SK-N-MC (cell line): ENCODE data around the gene PDZK1.

Experiments used
- EZH2 ChIP-seq: fragments of 200-600 bp; sonication (generic); IDR thresholded peaks from one replicate; pipeline ENCODE4 v1.6.1; 2017; ENCODE audit warnings: antibody characterized with exemption
- FOXP2 ChIP-seq: optimal IDR thresholded peaks from 2 replicates; pipeline ENCODE3; 2011; ENCODE audit warnings: mild to moderate bottlenecking, moderate library complexity; ENCODE audit not compliant: insufficient read depth; ENCODE audit errors: extremely low read length, control extremely low read depth
- POLR2AphosphoS5 ChIP-seq: IDR thresholded peaks from 2 replicates; pipeline ENCODE4 v1.6.1; 2012; ENCODE audit warnings: mild to moderate bottlenecking, low read depth, low read length, borderline replicate concordance

DNA sequence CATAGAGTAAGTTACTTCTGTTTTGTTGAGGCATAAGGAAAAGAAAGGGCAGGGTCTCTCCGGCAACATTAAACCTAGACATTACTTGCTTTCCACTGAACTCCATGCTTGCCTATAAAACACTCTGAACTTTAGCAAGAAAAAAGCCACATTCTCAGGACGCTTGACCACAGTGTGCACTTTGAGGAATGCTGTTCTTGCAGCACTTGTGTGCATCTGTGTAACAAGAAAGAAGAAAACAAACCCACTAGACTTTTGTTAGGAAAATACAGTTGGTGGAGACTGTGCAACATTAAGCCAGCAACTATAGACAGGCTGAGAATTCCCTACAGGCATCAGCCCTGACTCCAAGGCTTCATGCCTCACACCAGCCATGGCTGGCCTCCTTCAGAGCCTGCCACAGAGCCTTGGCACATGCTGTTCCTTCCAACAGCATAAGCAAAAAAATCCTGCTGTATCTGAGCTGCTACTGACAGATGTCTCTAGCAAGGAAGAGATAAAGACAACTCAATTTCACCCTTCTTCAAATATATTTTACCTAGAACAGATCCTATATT is 5.8 kb downstream of the PDZK1 start:
- TF ChIP-seq EZH2 (no peak), POLR2AphosphoS5 (no peak), FOXP2 (no peak)
